Panc1 (cell line): ENCODE results near the gene NPHP4.

Experiments
- POLR2AphosphoS5 ChIP-seq: IDR thresholded peaks from 2 replicates; pipeline ENCODE4 v1.6.1; 2012; ENCODE audit warnings: mild to moderate bottlenecking, low read depth, low read length, moderate library complexity
- TF ChIP-seq, protein P1 (sequence below): fragments of 450-650 bp; IDR thresholded peaks from 2 replicates; pipeline ENCODE4 v1.5.1; 2017; ENCODE audit warnings: mild to moderate bottlenecking
- TF ChIP-seq, protein P2 (sequence below), 2 experiments: IDR thresholded peaks; 2 replicates each; pipeline ENCODE4 v1.6.1; 2011 to 2012; ENCODE audit warnings: low read depth in 2 of 2, control low read depth in 1 of 2, low read length in 1 of 2, mild to moderate bottlenecking in 1 of 2, moderate library complexity in 1 of 2; ENCODE audit not compliant: insufficient read depth in 1 of 2

DNA sequence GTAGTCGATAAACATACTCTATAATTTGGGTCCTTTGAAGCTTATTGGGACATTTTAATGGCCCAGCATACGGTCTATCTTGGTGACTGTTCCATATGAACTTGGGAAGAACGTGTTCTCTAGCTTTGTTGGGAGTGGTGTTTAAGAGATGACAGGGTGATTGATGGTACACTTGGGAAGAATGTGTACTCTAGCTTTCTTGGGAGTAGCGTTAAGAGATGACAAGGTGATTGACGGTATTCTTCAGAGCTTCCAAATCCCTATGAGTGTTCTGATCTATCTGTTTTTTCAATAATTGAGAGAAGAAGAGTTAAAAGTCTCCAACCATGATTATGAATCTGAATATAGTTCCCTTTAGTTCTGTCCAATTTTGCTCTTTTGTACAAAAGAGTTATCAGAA, 9.4 kb downstream of the NPHP4 start:
- TF ChIP-seq, protein P1, sequence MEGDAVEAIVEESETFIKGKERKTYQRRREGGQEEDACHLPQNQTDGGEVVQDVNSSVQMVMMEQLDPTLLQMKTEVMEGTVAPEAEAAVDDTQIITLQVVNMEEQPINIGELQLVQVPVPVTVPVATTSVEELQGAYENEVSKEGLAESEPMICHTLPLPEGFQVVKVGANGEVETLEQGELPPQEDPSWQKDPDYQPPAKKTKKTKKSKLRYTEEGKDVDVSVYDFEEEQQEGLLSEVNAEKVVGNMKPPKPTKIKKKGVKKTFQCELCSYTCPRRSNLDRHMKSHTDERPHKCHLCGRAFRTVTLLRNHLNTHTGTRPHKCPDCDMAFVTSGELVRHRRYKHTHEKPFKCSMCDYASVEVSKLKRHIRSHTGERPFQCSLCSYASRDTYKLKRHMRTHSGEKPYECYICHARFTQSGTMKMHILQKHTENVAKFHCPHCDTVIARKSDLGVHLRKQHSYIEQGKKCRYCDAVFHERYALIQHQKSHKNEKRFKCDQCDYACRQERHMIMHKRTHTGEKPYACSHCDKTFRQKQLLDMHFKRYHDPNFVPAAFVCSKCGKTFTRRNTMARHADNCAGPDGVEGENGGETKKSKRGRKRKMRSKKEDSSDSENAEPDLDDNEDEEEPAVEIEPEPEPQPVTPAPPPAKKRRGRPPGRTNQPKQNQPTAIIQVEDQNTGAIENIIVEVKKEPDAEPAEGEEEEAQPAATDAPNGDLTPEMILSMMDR: no peak
- TF ChIP-seq, protein P2, sequence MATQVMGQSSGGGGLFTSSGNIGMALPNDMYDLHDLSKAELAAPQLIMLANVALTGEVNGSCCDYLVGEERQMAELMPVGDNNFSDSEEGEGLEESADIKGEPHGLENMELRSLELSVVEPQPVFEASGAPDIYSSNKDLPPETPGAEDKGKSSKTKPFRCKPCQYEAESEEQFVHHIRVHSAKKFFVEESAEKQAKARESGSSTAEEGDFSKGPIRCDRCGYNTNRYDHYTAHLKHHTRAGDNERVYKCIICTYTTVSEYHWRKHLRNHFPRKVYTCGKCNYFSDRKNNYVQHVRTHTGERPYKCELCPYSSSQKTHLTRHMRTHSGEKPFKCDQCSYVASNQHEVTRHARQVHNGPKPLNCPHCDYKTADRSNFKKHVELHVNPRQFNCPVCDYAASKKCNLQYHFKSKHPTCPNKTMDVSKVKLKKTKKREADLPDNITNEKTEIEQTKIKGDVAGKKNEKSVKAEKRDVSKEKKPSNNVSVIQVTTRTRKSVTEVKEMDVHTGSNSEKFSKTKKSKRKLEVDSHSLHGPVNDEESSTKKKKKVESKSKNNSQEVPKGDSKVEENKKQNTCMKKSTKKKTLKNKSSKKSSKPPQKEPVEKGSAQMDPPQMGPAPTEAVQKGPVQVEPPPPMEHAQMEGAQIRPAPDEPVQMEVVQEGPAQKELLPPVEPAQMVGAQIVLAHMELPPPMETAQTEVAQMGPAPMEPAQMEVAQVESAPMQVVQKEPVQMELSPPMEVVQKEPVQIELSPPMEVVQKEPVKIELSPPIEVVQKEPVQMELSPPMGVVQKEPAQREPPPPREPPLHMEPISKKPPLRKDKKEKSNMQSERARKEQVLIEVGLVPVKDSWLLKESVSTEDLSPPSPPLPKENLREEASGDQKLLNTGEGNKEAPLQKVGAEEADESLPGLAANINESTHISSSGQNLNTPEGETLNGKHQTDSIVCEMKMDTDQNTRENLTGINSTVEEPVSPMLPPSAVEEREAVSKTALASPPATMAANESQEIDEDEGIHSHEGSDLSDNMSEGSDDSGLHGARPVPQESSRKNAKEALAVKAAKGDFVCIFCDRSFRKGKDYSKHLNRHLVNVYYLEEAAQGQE (IDR thresholded peaks at IDR 0.05; ENCODE audit: insufficient read depth in 1 of 2, low read depth in 2 of 2, low read length in 1 of 2): no peak
- no peak for TF ChIP-seq POLR2AphosphoS5
